ENCODE data around the gene PTPRE. TPM values are rescaled to one million over a fixed set of nuclear protein-coding genes. Genes with fewer than 3 reads are reported as not detected.

Gene PTPRE
- total RNA-seq, 1 experiment from 2014 or later, result 3.1 TPM

DNA sequence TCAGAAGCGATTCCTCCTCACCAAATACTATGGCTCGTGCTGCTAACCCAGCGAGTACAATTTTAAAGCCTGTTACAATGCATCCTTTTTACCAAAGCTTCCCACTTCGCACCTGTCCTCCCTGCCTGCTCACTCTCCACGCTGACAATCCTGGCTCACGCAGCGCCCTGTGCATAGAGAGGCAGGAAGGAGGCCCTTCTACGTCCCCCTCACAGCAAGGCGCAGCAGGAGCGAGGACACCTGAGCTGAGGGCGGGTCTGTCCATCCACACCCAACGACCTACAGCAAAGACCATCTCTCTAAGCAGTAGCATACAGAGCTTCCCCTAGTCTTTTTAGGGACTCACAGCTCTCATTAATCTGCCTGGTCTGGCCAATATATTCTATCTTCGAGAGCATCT lies 173.3 kb downstream of the PTPRE start:
- TF ChIP-seq NR1H2 (CRISPR knock-in tag; IDR thresholded peaks at IDR 0.05) (no peak), CREB1 (CRISPR knock-in tag; IDR thresholded peaks at IDR 0.05) (no peak), GABPB1 (CRISPR knock-in tag; IDR thresholded peaks at IDR 0.05) (no peak), PRRX2 (CRISPR knock-in tag; IDR thresholded peaks at IDR 0.05) (no peak), NFATC4 (CRISPR knock-in tag; IDR thresholded peaks at IDR 0.05) (no peak)
- TF ChIP-seq, protein P1, sequence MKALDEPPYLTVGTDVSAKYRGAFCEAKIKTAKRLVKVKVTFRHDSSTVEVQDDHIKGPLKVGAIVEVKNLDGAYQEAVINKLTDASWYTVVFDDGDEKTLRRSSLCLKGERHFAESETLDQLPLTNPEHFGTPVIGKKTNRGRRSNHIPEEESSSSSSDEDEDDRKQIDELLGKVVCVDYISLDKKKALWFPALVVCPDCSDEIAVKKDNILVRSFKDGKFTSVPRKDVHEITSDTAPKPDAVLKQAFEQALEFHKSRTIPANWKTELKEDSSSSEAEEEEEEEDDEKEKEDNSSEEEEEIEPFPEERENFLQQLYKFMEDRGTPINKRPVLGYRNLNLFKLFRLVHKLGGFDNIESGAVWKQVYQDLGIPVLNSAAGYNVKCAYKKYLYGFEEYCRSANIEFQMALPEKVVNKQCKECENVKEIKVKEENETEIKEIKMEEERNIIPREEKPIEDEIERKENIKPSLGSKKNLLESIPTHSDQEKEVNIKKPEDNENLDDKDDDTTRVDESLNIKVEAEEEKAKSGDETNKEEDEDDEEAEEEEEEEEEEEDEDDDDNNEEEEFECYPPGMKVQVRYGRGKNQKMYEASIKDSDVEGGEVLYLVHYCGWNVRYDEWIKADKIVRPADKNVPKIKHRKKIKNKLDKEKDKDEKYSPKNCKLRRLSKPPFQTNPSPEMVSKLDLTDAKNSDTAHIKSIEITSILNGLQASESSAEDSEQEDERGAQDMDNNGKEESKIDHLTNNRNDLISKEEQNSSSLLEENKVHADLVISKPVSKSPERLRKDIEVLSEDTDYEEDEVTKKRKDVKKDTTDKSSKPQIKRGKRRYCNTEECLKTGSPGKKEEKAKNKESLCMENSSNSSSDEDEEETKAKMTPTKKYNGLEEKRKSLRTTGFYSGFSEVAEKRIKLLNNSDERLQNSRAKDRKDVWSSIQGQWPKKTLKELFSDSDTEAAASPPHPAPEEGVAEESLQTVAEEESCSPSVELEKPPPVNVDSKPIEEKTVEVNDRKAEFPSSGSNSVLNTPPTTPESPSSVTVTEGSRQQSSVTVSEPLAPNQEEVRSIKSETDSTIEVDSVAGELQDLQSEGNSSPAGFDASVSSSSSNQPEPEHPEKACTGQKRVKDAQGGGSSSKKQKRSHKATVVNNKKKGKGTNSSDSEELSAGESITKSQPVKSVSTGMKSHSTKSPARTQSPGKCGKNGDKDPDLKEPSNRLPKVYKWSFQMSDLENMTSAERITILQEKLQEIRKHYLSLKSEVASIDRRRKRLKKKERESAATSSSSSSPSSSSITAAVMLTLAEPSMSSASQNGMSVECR (CRISPR knock-in tag; IDR thresholded peaks at IDR 0.05; ENCODE audit: borderline replicate concordance), result no peak
- TF ChIP-seq, protein P2, sequence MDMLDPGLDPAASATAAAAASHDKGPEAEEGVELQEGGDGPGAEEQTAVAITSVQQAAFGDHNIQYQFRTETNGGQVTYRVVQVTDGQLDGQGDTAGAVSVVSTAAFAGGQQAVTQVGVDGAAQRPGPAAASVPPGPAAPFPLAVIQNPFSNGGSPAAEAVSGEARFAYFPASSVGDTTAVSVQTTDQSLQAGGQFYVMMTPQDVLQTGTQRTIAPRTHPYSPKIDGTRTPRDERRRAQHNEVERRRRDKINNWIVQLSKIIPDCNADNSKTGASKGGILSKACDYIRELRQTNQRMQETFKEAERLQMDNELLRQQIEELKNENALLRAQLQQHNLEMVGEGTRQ (CRISPR knock-in tag; IDR thresholded peaks at IDR 0.05), result no peak
- TF ChIP-seq, protein P3, sequence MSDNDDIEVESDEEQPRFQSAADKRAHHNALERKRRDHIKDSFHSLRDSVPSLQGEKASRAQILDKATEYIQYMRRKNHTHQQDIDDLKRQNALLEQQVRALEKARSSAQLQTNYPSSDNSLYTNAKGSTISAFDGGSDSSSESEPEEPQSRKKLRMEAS (CRISPR knock-in tag; IDR thresholded peaks at IDR 0.05), result no peak
- TF ChIP-seq, protein P4, sequence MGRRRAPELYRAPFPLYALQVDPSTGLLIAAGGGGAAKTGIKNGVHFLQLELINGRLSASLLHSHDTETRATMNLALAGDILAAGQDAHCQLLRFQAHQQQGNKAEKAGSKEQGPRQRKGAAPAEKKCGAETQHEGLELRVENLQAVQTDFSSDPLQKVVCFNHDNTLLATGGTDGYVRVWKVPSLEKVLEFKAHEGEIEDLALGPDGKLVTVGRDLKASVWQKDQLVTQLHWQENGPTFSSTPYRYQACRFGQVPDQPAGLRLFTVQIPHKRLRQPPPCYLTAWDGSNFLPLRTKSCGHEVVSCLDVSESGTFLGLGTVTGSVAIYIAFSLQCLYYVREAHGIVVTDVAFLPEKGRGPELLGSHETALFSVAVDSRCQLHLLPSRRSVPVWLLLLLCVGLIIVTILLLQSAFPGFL (CRISPR knock-in tag; IDR thresholded peaks at IDR 0.05; ENCODE audit: borderline replicate concordance), result no peak
- TF ChIP-seq, protein P5, sequence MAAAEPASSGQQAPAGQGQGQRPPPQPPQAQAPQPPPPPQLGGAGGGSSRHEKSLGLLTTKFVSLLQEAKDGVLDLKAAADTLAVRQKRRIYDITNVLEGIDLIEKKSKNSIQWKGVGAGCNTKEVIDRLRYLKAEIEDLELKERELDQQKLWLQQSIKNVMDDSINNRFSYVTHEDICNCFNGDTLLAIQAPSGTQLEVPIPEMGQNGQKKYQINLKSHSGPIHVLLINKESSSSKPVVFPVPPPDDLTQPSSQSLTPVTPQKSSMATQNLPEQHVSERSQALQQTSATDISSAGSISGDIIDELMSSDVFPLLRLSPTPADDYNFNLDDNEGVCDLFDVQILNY (CRISPR knock-in tag; IDR thresholded peaks at IDR 0.05), result no peak
- TF ChIP-seq, protein P6, sequence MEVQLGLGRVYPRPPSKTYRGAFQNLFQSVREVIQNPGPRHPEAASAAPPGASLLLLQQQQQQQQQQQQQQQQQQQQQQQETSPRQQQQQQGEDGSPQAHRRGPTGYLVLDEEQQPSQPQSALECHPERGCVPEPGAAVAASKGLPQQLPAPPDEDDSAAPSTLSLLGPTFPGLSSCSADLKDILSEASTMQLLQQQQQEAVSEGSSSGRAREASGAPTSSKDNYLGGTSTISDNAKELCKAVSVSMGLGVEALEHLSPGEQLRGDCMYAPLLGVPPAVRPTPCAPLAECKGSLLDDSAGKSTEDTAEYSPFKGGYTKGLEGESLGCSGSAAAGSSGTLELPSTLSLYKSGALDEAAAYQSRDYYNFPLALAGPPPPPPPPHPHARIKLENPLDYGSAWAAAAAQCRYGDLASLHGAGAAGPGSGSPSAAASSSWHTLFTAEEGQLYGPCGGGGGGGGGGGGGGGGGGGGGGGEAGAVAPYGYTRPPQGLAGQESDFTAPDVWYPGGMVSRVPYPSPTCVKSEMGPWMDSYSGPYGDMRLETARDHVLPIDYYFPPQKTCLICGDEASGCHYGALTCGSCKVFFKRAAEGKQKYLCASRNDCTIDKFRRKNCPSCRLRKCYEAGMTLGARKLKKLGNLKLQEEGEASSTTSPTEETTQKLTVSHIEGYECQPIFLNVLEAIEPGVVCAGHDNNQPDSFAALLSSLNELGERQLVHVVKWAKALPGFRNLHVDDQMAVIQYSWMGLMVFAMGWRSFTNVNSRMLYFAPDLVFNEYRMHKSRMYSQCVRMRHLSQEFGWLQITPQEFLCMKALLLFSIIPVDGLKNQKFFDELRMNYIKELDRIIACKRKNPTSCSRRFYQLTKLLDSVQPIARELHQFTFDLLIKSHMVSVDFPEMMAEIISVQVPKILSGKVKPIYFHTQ (CRISPR knock-in tag; IDR thresholded peaks at IDR 0.05), result no peak
- TF ChIP-seq, protein P7, sequence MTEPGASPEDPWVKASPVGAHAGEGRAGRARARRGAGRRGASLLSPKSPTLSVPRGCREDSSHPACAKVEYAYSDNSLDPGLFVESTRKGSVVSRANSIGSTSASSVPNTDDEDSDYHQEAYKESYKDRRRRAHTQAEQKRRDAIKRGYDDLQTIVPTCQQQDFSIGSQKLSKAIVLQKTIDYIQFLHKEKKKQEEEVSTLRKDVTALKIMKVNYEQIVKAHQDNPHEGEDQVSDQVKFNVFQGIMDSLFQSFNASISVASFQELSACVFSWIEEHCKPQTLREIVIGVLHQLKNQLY (CRISPR knock-in tag; IDR thresholded peaks at IDR 0.05), result no peak
- Mint-ChIP-seq H3K4me1 (peaks cover 21% of the 10 kb centered on the region), H3K36me3 (no peaks in the 10 kb centered on the region), H3K27ac (no peak overlapping the region), H3K9me3 (no peaks in the 10 kb centered on the region), H3K4me3 (no peak overlapping the region), H3K27me3 (ENCODE audit: low read depth) (no peaks in the 10 kb centered on the region)
- DNase-seq (ENCODE audit: low spot score), result no peak
- POLR2A ChIA-PET, result no interaction called here
- CTCF ChIA-PET, result interaction anchor here (0.9 to 4.6 kb wide), 4 partner anchors 11 to 132 kb away, joined by 3 to 77 read pairs (median 6); no protein-coding TSS in a partner anchor
- ATAC-seq, result no peak

DNA sequence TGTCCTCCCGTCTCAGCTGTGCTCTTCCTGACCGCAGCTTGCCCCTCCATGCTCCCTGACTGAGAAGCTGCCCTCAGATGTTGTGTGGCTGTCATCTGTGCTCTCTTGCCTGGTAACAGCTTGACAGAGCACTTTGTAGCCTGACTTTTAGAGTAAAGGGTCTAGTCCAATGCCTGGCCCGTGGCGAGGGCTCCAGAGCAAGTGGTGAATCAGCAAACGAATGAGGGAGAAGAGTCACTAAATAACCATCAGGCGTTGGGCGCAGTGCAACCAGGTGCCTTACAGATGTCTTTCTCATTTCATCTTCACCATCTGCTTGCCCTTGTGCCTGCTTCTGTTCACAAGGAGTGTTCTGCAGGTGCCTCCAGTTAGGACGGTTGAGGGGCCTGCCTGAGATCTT lies 173.7 kb downstream of the PTPRE start:
- DNase-seq (ENCODE audit: low spot score), result no peak
- Mint-ChIP-seq H3K27ac (no peak overlapping the region), H3K36me3 (no peaks in the 10 kb centered on the region), H3K4me1 (peaks cover 25% of the 10 kb centered on the region), H3K9me3 (no peaks in the 10 kb centered on the region), H3K27me3 (ENCODE audit: low read depth) (no peaks in the 10 kb centered on the region), H3K4me3 (no peak overlapping the region)
- CTCF ChIA-PET, result interaction anchor here (0.9 to 4.6 kb wide), 4 partner anchors 11 to 131 kb away, joined by 3 to 77 read pairs (median 6); no protein-coding TSS in a partner anchor
- no peak for ATAC-seq
- no peak for TF ChIP-seq NFE2L1 (CRISPR knock-in tag; IDR thresholded peaks at IDR 0.05)
- TF ChIP-seq, protein P8, sequence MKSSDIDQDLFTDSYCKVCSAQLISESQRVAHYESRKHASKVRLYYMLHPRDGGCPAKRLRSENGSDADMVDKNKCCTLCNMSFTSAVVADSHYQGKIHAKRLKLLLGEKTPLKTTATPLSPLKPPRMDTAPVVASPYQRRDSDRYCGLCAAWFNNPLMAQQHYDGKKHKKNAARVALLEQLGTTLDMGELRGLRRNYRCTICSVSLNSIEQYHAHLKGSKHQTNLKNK (CRISPR knock-in tag; IDR thresholded peaks at IDR 0.05), result no peak
- TF ChIP-seq ZNF317 (CRISPR knock-in tag; IDR thresholded peaks at IDR 0.05; ENCODE audit: borderline replicate concordance, low read depth), result no peak
- no peak for TF ChIP-seq ZNF219 (CRISPR knock-in tag; IDR thresholded peaks at IDR 0.05; ENCODE audit: borderline replicate concordance)
- no peak for TF ChIP-seq FOXK1 (CRISPR knock-in tag; IDR thresholded peaks at IDR 0.05)
- POLR2A ChIA-PET, result no interaction called here
